GM12892 (cell line): ENCODE results near the gene RAVER2.

Experiments used
- POLR2A ChIP-seq: IDR thresholded peaks from 2 replicates; pipeline ENCODE4 v1.6.1; 2011; ENCODE audit warnings: low read depth, low read length, control low read depth
- POLR2AphosphoS5 ChIP-seq: IDR thresholded peaks from 2 replicates; pipeline ENCODE4 v1.6.1; 2011; ENCODE audit warnings: low read depth, low read length, control low read depth

GRCh38 chr1:64744492-64745180 is at the start of gene RAVER2:
- TF ChIP-seq POLR2A (no peak), POLR2AphosphoS5 (no peak)
